MG63 (cell line): Measurements from ENCODE around the gene CCDC138. TPM values are rescaled to one million over a fixed set of nuclear protein-coding genes. Genes with fewer than 3 reads are reported as not detected.
"Not testable (repeated sequence)": the region's sequence is repeated elsewhere in the genome, so short reads cannot be mapped to it uniquely, and the experiment has no call there.

Experiments
- DNase-seq: peaks from one replicate; pipeline ENCODE4 v3.0.0-alpha.2; 2020
- H3K27me3 ChIP-seq: fragments of 250-450 bp; sonication (Bioruptor Pico); 2 replicates; pipeline ENCODE4 v1.5.1; 2020; ENCODE audit warnings: mild to moderate bottlenecking, moderate library complexity
- H3K36me3 ChIP-seq: fragments of 250-450 bp; sonication (Bioruptor Pico); 2 replicates; pipeline ENCODE4 v1.5.1; 2020; ENCODE audit warnings: mild to moderate bottlenecking, moderate library complexity
- H3K4me3 ChIP-seq: fragments of 250-450 bp; sonication (Bioruptor Pico); 2 replicates; pipeline ENCODE4 v1.5.1; 2020; ENCODE audit warnings: mild to moderate bottlenecking, moderate library complexity
- H3K9me3 ChIP-seq: fragments of 250-450 bp; sonication (Bioruptor Pico); 2 replicates; pipeline ENCODE4 v1.5.1; 2020; ENCODE audit warnings: mild to moderate bottlenecking, moderate library complexity
- total RNA-seq: library from RNA; depleted of rRNA; stranded (reverse); fragments of >200 nt; shearing (Covaris generic); gene quantifications from 2 replicates; pipeline ENCODE4 v1.2.3, GENCODE V29; 2014; ENCODE audit warnings: low replicate concordance; rRNA removed

CCDC138 gene, protein sequence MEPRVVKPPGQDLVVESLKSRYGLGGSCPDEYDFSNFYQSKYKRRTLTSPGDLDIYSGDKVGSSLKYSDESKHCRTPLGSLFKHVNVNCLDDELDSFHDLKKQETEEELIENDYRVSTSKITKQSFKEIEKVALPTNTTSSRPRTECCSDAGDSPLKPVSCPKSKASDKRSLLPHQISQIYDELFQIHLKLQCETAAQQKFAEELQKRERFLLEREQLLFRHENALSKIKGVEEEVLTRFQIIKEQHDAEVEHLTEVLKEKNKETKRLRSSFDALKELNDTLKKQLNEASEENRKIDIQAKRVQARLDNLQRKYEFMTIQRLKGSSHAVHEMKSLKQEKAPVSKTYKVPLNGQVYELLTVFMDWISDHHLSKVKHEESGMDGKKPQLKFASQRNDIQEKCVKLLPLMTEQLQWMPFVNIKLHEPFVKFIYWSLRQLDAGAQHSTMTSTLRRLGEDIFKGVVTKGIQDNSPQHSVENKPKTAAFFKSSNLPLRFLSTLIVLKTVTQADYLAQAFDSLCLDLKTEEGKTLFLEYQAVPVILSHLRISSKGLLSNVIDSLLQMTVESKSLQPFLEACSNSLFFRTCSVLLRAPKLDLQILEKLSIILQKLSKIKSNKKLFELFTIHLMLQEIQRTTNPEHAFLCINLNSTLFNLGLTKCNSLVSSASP
- total RNA-seq = 6.7 and 11.3 TPM in 2 replicates

DNA sequence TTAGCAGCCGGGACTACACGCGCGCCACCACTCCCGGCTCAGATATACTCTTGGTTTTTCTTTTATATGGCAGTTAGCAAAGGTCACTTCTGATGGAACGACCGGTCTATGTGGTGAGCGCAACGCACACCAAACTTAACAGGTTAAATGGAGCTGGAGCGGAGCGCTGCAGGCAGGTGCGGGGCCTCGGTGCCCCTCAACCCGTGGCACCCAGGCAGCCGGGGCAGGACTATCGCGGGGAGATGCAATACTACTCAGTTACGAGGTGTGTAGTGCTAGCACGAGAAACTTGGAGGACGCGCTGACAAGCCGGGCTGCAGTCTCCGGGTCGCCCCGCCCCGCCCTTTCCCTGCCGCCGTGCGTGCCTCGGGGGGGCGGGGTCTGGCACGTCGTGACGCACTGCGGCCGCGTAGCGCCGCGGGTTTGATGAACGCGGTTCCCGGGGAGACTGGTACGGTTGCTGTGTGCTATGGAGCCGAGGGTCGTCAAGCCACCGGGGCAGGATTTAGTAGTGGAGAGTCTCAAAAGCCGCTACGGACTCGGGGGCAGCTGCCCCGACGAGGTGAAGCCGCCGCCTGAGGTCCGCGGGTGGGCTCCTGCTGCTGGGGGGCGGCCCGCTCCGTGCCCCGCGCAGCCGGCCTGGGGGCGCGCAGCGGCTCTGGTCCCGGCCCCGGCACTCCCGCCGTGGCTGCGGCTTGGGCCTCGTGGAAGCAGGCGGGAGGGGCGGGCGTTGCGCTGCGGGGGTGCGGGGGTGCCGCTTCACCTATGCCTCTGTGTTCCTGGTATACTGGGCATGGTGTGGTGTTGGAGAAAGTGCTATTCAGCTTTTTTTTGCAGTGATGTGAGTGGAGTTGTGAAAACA, at the start of gene CCDC138:
TSS of gene CCDC138 (plus strand) at position 418 of the 862 bp plus-strand sequence. CDS start at position 470, 52 bp downstream.
- peak within 1 kb of the TSS; percentile 68 for H3K4me3 ChIP-seq
- H3K27me3 ChIP-seq = no peaks in the 10 kb centered on the region
- peaks cover 31% of the 10 kb centered on the region for H3K36me3 ChIP-seq
- H3K9me3 ChIP-seq = no peaks in the 10 kb centered on the region
- peak; percentile 90 for DNase-seq

DNA sequence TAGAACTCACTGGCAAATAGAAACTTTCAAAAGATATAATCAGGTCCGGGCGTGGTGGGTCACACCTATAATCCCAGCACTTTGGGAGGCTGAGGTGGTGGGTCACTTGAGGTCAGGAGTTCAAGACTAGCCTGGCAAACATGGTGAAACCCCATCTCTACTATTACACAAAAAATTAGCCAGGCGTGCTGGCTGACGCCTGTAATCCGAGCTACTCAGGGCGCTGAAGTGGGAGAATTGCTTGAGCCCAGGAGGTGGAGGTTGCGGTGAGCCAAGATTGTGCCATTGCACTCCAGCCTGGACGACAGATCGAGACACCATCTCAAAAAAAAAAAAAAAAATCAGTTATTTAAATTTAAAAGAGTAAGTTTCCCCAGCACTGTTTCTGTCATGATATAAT, 28.6 kb upstream of the CCDC138 start:
- H3K9me3 ChIP-seq, DNase-seq, H3K4me3 ChIP-seq, H3K27me3 ChIP-seq: not testable (repeated sequence)
- peaks cover 13% of the 10 kb centered on the region for H3K36me3 ChIP-seq

DNA sequence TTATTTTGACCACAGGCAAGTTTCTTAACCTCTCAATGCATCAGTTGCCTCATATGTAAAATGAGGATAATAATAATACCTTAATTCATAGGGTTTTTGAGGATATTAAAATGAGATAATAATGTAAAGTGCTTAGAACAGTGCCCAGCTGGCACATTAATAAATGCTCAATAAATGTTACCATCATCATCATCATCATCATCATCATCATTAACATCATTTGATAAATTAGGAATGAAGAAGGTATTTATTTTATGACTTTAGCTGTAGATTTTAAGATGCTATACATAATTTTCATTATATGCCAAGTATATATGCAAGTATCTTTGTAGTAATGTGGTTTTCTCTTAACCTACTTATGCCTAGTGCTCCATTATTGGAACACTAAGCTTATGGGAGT, 24.0 kb upstream of the CCDC138 start:
- not testable (repeated sequence) for DNase-seq

DNA sequence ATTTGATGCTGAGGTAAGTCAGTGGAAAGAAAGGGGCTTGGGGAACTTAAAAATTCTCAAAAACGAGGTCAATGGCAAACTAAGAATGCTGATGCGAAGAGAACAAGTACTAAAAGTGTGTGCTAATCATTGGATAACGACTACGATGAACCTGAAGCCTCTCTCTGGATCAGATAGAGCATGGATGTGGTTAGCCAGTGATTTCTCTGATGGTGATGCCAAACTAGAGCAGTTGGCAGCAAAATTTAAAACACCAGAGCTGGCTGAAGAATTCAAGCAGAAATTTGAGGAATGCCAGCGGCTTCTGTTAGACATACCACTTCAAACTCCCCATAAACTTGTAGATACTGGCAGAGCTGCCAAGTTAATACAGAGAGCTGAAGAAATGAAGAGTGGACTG, 19.9 kb upstream of the CCDC138 start:
- DNase-seq = peak; percentile 48
- H3K36me3 ChIP-seq = peaks cover 59% of the 10 kb centered on the region
- H3K9me3 ChIP-seq, H3K4me3 ChIP-seq, H3K27me3 ChIP-seq: not testable (repeated sequence)

More for the DNA sequence above, 24.0 kb upstream of the CCDC138 start:
- H3K36me3 ChIP-seq = peaks cover 35% of the 10 kb centered on the region
- not testable (repeated sequence) for H3K27me3 ChIP-seq, H3K9me3 ChIP-seq, H3K4me3 ChIP-seq

DNA sequence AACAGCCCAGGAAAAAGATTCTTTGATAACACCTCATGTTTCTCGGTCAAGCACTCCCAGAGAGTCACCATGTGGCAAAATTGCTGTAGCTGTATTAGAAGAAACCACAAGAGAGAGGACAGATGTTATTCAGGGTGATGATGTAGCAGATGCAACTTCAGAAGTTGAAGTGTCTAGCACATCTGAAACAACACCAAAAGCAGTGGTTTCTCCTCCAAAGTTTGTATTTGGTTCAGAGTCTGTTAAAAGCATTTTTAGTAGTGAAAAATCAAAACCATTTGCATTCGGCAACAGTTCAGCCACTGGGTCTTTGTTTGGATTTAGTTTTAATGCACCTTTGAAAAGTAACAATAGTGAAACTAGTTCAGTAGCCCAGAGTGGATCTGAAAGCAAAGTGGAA, 18.7 kb upstream of the CCDC138 start:
- H3K27me3 ChIP-seq, DNase-seq, H3K4me3 ChIP-seq, H3K9me3 ChIP-seq: not testable (repeated sequence)
- peaks cover 63% of the 10 kb centered on the region for H3K36me3 ChIP-seq

DNA sequence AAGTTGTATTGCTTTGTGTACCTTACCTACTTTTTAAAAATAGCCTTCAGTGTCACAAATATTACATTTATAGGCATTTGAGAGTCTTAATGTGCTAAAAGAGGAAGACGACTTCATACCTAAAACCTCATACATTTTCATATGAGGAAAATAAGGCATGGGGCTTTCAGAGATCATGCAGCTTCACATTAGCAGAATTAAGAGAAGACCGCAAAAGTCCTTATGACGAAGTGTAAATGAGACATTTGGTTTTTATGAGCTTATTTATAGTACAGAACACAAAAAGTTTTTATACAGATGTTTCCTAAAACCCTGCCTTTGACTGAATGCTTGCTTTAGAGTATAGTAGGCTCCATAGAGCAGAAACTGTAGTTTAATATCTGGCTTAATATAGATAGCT, 10.1 kb upstream of the CCDC138 start:
- H3K36me3 ChIP-seq = peaks cover 68% of the 10 kb centered on the region

DNA sequence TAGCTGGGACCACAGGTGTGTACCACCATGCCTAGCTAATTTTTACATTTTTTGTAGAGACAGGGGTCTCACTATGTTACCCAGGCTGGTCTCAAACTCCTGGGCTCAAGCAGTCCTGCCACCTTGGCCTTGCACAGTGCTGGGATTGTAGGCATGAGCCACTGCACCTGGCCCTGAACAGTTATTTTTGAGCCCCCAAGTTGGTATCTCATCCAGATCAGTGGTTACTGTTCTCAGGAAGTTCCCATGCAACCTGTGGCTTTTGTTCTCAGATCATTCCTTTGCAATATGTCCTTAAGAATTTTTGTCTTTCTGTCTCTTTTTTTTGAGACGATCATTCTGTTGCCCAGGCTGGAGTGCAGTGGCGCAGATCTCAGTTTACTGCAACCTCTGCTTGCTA, 7.7 kb upstream of the CCDC138 start:
- Histone ChIP-seq H3K27me3 (no peaks in the 10 kb centered on the region; the same call in 1 of the 2 replicates), H3K9me3 (no peaks in the 10 kb centered on the region), H3K4me3 (no peak overlapping the region), H3K36me3 (peaks cover 64% of the 10 kb centered on the region)
- no peak for DNase-seq

More for the DNA sequence above, 10.1 kb upstream of the CCDC138 start:
- Histone ChIP-seq H3K27me3 (no peaks in the 10 kb centered on the region; the same call in 1 of the 2 replicates), H3K4me3 (no peak overlapping the region), H3K9me3 (no peaks in the 10 kb centered on the region)
- no peak for DNase-seq

DNA sequence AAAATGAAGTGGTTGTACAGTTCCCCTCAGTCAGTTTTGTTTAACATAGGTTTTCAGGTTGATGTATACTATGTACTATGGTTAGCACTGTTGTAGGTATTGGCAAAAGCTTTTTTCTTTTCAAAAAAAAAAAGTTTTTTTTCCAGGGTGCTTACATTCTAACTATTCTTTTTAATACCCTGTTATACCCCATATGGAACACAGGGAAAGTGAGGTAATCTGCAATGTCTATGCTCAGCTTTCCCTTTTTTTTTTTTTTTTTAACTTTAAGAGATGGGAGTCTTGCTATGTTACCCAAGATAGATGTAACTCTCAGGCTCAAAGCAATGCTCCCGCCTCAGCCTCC, 590 bp upstream of the CCDC138 start:
- no peaks in the 10 kb centered on the region for H3K27me3 ChIP-seq
- DNase-seq = no peak
- H3K36me3 ChIP-seq = peaks cover 31% of the 10 kb centered on the region
- H3K9me3 ChIP-seq = no peaks in the 10 kb centered on the region
- peak overlapping the region; percentile 68 for H3K4me3 ChIP-seq

DNA sequence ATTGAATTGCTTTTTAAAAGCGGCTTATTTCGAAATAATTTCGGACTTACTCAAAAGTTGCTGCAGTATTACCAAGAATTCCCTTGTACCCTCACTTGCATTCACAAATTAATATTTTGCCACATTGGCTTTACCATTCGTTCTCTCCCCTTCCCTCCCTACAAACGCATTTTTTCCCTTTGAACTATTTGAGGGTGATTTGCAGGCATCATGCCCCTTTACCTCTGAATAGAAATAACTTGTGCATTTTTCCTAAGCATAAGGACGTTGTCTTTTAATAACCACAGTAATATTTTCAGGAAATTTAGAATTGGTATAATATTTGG, 608 bp downstream of the CCDC138 start:
- Histone ChIP-seq H3K4me3 (peak overlapping the region; percentile 68), H3K9me3 (no peaks in the 10 kb centered on the region), H3K27me3 (no peaks in the 10 kb centered on the region), H3K36me3 (peaks cover 30% of the 10 kb centered on the region)
- no peak for DNase-seq

DNA sequence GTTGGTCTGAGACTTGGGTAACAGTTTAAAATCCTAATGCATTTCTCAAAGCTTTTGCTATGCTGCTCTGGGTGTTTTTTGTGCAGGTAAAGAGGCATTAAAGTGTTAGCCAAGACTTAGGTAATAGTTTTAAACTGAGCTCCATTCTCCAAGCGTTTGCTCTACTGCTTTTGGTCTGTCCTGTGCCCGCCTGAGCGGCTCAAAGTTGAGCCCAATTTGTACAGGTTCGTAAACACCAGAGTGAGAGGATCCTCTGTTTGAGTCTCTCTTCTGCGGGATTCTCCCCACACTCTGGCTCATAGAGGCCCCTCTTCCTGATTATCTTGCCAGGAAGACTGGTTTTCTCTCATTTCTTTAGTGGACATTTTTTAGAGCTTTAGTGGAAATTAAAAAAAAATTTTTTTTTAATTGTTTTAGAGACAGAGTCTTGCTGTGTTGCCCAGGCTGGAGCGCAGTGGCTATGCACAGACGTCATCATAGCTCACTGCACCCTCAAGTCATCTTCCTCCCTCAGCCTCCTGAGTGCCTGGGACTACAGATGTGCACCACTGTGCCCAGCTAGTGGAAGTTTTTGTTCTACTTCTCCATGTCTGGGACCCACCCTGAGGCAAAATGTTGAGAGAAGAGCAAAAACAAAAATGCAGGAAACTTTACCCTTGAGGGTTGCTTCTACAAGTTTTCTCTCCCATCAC, 16.6 kb downstream of the CCDC138 start:
- 0 out of 2 replicates have a peak, but pooled peaks cover 2% of the 10 kb centered on the region for H3K9me3 ChIP-seq
- no peaks in the 10 kb centered on the region for H3K27me3 ChIP-seq
- no peak for DNase-seq
- H3K4me3 ChIP-seq = no peak overlapping the region
- peaks cover 42% of the 10 kb centered on the region for H3K36me3 ChIP-seq

DNA sequence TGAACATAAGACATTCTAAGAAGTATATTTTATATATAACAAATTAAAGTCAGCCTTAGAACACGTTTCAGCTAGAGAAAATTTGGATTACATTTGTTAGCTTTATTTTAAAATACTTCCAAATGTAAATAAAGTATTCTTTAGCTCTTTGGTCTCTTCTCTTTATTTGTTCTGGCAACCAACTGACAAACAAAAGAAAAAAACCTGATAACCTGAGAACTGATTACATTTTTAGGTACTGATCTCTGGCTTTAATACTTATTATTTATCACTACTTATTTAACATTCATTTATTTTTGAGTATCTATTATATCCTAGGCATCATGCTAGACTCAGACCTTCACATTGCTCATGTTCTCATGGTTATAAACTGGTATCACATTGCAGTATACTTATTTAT, 18.5 kb downstream of the CCDC138 start:
- DNase-seq = no peak
- no peak overlapping the region for H3K4me3 ChIP-seq
- no peaks in the 10 kb centered on the region for H3K27me3 ChIP-seq
- H3K9me3 ChIP-seq = peaks cover 9% of the 10 kb centered on the region
- H3K36me3 ChIP-seq = peaks cover 42% of the 10 kb centered on the region

DNA sequence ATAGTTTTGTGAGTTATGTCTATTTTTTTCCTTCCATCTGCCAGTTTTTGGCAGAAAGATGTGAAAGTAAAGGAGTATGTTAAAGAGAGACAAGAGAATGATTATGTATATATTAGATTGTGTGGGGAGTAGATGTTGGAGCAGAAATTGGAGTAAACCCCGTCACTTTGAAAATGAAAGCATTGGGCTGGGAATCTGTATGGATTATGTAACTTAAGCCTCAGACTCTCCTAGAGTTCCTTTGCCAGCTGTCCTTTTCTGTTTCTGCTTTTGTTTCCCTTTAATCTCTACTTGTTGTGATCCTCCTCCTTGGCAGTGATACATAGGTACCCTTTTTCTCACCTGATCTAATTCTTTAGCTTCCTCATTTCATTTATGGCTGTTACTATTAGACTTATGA, 19.2 kb downstream of the CCDC138 start:
- no peak overlapping the region for H3K4me3 ChIP-seq
- H3K27me3 ChIP-seq = no peaks in the 10 kb centered on the region
- peaks cover 41% of the 10 kb centered on the region for H3K36me3 ChIP-seq
- DNase-seq = no peak
- H3K9me3 ChIP-seq = peaks cover 13% of the 10 kb centered on the region

DNA sequence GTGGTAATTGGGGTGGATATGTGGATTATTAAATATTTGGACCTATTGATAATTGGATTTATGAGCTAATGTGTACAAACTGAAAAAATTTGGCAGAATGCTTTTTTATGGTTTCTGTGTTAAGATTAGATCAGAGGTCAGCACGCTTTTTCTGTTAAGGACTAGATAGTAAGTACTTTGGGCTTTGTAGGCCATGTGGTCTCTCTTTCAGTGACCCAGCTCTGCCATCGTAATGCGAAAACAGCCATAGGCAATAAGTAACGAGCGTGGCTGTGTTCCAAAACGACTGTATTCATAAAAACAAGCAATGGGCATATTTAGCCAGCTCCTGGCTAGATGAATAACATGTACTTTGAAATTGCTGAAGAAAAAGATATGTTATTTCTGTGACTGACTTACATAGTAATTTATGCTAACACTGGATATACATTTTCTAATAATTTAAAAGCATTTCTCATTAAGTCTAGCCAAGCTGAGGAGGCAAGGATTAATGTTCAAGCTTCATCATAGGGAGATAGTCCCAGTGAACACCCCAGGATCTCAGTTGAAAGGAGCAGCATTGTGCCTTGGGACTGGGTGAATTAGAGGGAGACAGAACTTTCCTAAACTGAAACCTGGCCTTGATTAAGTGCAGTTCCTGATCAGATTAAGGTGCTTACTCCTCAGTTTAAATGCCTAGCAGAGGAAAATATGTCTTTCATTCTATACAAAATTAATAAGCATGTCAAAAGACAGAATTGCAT, 20.0 kb downstream of the CCDC138 start:
- peaks cover 13% of the 10 kb centered on the region for H3K9me3 ChIP-seq
- no peak overlapping the region for H3K4me3 ChIP-seq
- no peak for DNase-seq
- H3K27me3 ChIP-seq = no peaks in the 10 kb centered on the region
- peaks cover 41% of the 10 kb centered on the region for H3K36me3 ChIP-seq

DNA sequence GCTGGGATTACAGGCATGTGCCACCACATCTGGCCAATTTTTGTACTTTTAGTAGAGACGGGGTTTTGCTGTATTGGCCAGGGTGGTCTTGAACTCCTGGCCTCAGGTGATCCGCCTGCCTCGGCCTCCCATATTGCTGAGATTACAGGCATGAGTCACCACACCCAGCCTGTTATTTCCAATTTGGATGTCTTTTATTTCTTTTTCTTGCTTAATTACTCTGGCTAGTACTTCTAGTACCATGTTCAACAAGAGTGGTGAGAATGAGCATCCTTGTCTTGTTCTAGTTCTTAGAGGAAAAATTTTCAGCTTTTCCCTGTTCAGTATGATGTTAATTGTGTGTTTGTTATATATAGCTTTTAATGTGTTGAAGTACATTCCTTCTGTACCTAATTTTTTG, 23.4 kb downstream of the CCDC138 start:
- no peak for DNase-seq
- H3K36me3 ChIP-seq = peaks cover 58% of the 10 kb centered on the region
- H3K9me3 ChIP-seq = peaks cover 15% of the 10 kb centered on the region

DNA sequence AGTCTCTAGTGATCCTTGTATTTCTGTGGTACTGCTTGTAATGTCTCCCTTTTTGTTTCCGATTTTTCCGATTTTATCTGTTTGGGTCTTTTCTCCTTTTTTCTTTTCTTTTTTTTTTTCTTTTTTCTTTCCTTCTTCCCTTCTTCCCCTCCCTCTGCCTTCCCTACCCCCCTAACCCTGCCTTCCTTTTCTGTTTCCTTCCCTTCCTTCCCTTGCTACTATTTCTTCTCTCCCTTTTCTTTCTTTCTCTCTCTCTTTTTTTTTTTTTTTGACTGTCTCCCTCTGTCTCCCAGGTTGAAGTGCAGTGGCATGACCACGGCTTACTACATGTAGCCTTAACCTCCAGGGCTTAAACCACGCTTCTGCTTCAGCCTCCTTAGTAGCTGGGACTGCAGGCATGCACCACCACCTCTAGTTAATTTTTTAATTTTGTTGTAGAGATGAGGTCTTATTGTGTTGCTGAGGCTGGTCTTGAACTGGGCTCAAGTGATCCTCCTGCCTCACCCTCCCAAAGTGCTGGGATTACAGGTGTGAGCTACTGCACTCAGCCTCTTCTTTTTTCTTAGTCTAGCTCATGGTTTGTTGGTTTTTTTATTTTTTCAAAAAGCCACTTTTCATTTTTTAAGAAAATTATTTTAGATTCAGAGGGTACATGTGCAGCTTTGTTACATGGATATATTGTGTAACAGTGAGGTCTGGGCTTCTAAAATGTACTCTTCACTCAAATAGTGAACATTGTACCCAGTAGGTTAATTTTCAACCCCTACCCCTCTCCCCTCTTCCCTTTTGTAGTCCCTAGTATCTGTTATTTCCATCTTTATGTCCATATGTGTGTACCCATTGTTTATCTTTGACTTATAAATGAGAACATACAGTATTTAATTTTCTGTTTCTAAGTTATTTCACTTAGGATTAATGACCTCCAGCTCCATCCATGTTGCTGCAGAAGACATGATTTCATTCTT, 24.7 kb downstream of the CCDC138 start:
- Histone ChIP-seq H3K9me3 (peaks cover 15% of the 10 kb centered on the region), H3K4me3 (no peak overlapping the region), H3K36me3 (peaks cover 57% of the 10 kb centered on the region), H3K27me3 (no peaks in the 10 kb centered on the region)
- DNase-seq = no peak

More for the DNA sequence above, 23.4 kb downstream of the CCDC138 start:
- no peak overlapping the region for H3K4me3 ChIP-seq
- H3K27me3 ChIP-seq = no peaks in the 10 kb centered on the region
